Measurements from ENCODE around the gene ADAMTS5.

- TF ChIP-seq REST (IDR thresholded peaks at IDR 0.05; ENCODE audit: borderline replicate concordance) (no peak), REST (CRISPR knock-in tag; IDR thresholded peaks at IDR 0.05; ENCODE audit: low read depth) (no peak), CTCF (IDR thresholded peaks at IDR 0.05 in 2 of 3, conservative IDR thresholded peaks at IDR 0.05 in 1 of 3; ENCODE audit: insufficient read depth in 2 of 3, low read depth in 1 of 3, low read length in 3 of 3) (no peak), USF1 (CRISPR knock-in tag; IDR thresholded peaks at IDR 0.05) (no peak), PHB (CRISPR knock-in tag; IDR thresholded peaks at IDR 0.05) (no peak), PHB2 (IDR thresholded peaks at IDR 0.05; ENCODE audit: low read depth) (no peak), POLR2AphosphoS5 (IDR thresholded peaks at IDR 0.05; ENCODE audit: control insufficient read depth, insufficient read depth, low read depth, low read length) (no peak), KLF10 (CRISPR knock-in tag; IDR thresholded peaks at IDR 0.05) (no peak), PHF8 (IDR thresholded peaks at IDR 0.05; ENCODE audit: borderline replicate concordance, low read length) (no peak), CHD4 (IDR thresholded peaks at IDR 0.05; ENCODE audit: insufficient read depth, insufficient replicate concordance, low read depth, low read length, poor library complexity, severe bottlenecking) (no peak), HDAC8 (tag; IDR thresholded peaks at IDR 0.05) (no peak), ZNF766 (CRISPR knock-in tag; conservative IDR thresholded peaks at IDR 0.05) (no peak), ZNF76 (CRISPR knock-in tag; IDR thresholded peaks at IDR 0.05; ENCODE audit: borderline replicate concordance) (no peak), TCF7L2 (IDR thresholded peaks at IDR 0.05; ENCODE audit: low read depth, low read length) (no peak), TBP (optimal IDR thresholded peaks at IDR 0.05; ENCODE audit: low read depth, low read length) (no peak)
These were observed 5.3 kb upstream of the ADAMTS5 start for GRCh38 chr21:26972192-26972591.

Data from K562 (cell line).